Measurements from ENCODE around the gene SLC35G3.
"Not testable (repeated sequence)": the region's sequence is repeated elsewhere in the genome, so short reads cannot be mapped to it uniquely, and the experiment has no call there.

Gene SLC35G3

GRCh38 chr17:35162755-35163154 is 31.4 kb downstream of the SLC35G3 start:
- no peak for DNase-seq

- no peak for DNase-seq
These were observed 32.9 kb downstream of the SLC35G3 start for GRCh38 chr17:35161281-35161761.

DNA sequence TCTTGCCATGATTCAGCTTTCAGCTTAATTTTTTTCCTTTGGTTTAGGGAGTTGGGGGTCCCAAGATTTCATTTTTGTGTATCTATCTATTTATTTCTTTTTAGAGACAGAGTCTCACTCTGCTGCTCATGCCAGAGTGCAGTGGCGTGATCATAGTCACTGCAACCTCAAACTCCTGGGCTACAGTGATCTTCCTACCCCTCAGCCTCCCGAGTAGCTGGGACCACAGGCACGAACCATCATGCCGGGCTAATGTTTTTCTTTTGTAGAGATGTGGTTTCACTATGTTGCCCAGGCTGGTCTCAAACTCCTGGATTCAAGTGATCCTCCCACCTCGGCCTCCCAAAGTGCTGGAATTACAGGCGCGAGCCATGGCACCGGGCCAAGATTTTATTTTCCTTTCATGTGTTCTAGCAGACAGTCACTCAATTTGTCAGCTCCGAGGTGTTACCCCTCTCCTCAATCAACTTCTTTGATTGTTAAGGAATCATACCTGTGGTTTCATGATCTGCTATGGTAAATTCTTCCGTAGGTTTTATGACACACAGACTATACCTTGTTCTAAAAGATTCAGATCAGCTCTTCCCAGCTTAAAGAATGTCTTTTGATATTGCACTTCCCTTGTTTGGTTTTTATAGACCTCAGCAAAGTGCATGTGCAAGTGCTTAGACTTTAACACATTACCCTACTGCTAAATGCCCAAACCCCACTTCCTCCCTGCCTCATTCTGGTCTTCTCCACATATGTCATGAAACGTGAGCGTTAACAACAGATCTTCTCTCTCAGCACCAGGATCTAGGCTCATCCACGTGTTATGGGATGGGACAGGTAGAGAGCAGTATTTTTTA is 33.6 kb downstream of the SLC35G3 start:
- no peak for DNase-seq

- no peak for DNase-seq
These were observed 34.3 kb downstream of the SLC35G3 start for GRCh38 chr17:35159940-35160339.

GRCh38 chr17:35155246-35155645 is 38.9 kb downstream of the SLC35G3 start:
- DNase-seq = no peak

DNA sequence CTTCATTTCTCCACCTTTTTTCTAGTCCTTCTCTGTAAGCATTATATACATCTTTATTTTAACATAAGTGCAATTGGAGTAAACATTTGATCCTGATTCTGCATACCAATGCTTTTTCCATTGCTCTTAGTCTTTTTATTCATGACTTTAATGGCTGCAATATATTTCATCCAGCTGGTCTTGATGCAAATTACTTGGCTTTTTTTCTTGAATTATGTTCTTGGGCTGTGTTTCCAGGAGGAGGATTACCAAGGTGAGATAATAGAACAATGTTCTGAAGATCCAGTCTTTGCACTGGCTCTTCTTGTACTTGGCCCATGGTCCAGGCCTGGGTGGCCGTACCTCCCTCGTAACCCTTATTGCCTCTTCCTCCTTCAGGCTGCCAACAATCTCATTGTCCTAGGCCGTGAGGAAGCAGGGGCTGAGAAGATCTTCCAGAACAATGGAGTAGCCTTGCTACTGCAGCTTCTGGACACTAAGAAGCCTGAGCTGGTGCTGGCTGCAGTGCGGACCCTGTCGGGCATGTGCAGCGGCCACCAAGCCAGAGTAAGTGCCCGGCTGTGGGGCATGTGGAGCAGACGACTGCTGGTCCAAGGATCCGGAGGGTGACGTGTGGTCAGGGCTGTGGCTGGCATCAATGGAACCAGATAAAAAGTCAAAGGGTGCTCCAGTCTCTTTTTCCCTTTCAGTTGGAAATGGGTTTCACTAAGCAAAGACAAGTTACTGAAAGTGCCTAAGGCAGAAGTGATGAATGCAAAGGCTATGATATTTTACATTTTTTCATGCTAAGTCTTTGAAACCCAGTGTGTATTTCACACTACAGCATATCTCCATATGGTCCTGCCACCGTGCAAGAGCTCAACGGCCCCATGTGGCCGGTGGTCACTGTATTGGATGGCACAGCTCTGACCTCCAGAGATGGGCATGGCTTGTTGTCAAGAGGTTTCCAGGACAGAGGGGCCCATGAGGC is 39.7 kb downstream of the SLC35G3 start:
- DNase-seq = no peak

GRCh38 chr17:35152421-35153140 is 41.6 kb downstream of the SLC35G3 start:
- no peak for DNase-seq

DNA sequence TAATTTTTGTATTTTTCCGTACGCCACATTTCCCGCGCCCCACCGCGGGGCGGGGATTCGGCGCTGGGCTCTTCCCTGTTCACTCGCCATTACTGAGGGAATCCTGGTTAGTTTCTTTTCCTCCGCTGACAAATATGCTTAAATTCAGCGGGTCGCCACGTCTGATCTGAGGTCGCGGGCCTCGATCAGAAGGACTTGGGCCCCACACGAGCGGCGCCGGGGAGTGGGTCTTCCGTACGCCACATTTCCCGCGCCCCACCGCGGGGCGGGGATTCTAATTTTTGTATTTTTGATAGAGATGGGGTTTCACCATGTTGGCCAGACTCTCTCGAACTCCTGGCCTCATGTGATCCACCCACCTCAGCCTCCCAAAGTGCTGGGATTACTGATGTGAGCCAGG is 43.1 kb downstream of the SLC35G3 start:
- not testable (repeated sequence) for DNase-seq

DNA sequence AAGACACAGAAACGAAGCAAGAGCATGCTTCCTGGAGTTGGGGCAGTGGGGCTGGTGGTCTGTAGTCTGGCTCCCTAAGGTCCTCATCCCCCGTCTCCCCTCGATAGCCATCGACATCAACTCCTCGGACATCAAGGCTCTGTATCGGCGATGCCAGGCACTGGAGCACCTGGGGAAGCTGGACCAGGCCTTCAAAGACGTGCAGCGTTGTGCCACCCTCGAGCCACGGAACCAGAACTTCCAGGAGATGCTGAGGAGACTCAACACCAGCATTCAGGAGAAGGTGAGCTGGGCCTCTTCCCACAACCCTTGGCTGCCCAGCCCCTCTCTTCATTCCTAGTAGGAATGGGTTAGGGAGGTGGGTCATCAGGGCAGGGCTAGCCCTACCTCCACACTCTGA is 44.3 kb downstream of the SLC35G3 start:
- no peak for DNase-seq

GRCh38 chr17:35148144-35148543 is 46.0 kb downstream of the SLC35G3 start:
- DNase-seq = no peak

GRCh38 chr17:35147375-35147905 is 46.8 kb downstream of the SLC35G3 start, which contains the start of gene UNC45B:
Gene UNC45B, plus strand, starts transcription at chr17:35147817. Its CDS starts 447 bp downstream, at chr17:35148264.
- DNase-seq = no peak

GRCh38 chr17:35146214-35146833 is 47.9 kb downstream of the SLC35G3 start:
- DNase-seq = no peak

GRCh38 chr17:35144840-35145239 is 49.4 kb downstream of the SLC35G3 start:
- DNase-seq = no peak

Data from activated gamma-delta T cell (primary cell).